ENCODE results near the gene SUSD6.

Gene SUSD6

DNA sequence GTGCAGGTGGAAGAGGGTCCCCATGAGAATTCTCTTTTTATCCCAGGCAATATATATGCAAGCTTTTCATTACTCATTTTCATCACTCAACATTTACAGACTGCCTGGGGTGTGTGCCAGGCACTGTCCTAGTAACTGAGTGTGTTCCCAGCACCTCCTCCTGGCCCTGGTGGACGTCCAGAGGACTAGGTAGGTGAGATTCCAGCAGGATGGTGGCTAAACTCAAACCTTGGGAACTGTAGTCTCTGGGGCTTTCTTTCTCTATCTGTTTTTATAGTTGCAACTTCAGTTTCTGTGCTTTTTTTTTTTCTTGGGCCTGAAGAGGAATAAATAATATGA lies 63.8 kb downstream of the SUSD6 start:
- DNase-seq: no peak

DNA sequence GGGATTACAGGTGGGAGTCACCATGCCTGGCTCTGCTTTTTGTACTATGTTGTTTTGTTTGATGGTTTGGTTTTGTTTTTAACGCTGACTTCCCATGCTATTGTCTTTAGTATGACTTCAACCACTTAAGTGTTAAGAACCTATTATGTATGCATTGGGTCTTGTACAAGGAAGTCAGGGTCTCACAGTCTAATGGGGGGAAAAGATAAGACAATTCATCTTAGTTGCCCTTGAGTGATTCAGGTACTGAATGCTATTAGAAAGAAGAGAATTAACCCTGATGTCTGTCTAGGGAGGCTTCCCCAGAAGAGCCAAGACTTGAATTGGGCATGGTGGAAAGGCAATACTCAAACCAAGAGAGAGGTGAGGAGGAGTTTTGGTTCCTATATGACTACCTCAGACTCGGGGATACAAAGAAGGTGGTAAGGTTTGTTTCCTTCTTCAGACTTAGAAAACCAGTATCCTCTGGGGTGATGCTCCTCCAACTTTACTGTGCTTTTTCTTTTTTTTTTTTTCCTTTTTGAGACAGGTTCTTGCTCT lies 64.6 kb downstream of the SUSD6 start:
- no peak for DNase-seq

DNA sequence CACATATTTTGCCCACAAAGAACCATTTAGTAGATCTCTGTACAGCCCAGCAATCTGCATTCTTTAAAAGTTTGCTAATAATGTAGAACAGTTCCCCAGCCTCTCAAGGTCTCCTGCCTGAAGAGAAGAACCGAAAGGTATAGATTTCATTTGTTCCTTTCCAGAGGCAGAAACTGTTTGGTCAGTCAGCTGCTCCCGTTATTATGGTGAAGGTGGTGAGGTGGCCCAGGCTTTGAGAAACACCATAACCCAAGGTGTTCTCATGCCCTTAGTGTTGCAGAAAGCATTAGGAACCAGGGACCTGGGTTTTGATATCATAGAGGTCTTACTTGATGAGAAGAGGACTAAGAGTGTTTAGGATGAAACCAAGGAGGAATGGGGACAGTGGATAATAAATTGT lies 65.3 kb downstream of the SUSD6 start:
- no peak for DNase-seq

DNA sequence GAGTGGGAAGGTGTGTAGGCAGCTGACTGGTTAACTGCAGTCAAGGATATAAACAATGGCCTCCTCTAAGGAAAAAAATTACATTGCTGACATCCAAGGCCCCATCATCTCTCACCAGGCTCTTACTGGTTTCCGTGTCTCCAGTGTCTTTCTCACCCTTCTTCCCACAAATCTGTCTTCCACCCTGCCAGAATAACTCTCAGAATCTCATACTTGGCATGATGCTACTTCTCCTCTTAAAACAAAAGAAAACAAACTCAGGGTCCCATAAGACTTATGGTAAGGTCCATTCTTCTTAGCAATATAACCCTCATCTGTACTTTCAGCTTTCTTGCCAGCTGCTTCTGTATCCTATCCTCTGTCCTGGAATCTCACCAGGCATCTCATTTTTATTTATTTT lies 68.9 kb downstream of the SUSD6 start:
- DNase-seq: no peak

DNA sequence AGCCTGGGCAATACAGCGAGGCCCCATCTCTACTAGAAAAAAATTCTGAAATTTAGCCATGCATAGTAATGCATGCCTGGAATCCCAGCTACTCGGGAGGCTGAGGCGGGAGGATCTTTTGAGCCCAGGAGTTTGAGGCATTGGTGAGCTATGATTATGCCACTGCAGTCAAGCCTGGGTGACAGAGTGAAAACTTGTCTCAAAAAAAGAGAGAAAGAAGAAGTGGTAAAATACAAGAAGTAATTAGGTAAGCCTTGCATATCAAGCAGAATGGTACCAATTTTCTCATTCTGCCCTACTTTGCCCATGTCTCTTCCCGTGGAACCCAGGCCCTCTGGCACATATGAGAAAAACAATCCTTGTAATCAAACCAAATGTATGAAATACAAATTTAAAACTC lies 70.7 kb downstream of the SUSD6 start:
- DNase-seq: no peak

DNA sequence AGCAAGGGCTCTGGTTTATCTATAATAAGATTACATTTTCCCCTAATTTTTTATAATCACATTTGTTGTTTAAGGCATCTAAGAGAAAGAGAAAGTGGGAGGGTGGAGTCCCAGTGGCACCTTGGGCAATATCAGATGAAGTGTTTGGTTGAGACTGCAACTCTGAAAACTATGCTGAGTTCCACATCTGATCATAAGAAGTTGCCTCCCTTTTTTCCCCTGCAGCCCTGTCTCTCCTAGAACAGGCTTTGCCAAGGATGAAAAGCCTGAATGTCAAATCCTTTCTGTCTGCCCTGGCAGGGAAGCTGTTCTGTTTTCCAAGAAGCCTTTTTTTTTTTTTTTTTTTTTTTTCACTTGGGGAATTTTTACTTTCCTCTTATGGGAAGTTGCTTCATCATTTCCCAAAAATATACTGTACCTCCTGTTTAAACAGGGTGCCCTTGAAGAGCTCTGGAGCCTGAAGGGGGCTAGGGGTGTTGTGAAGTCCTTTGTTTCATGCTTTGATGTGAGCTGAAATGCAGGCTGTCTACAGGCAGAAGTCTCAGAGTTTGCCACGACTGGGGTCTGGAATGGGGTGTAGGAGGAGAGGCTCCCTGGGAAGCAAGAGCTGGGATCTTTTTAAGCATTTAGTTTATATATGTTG lies 71.3 kb downstream of the SUSD6 start:
- no peak for DNase-seq

DNA sequence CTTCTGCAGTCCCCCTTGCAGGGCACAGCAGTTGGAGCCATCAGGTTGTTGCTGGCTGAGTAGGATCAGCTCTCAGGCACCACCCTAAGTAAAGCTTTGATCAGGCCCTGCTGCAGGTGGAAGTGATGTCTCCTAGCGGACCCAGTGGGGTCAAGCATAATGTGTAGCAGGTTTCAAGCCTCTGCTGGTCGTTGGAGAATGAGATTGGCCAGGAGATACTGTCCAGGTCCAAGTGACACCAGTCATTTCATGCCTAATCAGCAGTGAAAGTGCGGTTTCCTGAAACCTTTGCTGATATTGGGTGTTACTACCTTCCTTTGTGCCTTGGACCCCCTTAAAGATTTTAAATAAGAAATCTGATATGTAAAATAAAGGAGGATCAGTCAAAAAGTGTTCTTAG lies 72.6 kb downstream of the SUSD6 start:
- no peak for DNase-seq

DNA sequence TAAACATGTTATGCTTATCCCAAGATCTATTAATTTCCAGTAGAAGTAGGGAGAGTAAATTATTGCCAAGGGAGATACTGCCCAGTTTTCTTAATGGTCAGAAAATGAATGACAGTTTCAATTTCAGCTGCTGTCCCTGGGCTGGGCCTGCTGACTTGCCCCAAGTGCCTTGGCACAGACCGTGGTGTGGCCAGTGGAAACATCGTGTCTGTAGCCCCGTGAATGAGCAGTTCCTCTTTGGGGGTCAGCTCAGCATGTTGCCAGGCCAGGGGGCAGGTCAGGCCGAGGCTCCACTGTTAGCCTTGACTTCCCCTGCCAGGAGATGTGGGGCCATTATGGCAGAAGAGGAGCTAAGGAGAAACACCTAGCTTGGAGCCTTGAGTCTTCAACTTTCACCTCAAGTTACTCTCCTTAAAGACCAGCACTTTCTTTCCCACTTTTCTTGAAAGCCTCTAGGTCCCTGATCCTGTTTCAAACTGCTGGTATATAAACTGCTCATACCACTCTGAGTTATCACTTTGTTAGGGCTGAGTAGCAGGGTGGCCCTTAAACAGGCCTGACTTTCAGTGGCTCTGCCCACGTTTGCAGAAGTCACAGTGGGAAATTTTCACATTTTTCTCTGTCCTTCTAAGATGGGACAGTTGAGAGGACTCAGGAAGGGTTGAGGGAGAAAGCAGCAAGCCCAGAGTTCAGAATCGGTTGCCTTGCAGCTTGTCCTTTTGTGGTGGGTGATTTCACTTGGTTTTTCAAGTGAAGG lies 73.2 kb downstream of the SUSD6 start:
- no peak for DNase-seq

DNA sequence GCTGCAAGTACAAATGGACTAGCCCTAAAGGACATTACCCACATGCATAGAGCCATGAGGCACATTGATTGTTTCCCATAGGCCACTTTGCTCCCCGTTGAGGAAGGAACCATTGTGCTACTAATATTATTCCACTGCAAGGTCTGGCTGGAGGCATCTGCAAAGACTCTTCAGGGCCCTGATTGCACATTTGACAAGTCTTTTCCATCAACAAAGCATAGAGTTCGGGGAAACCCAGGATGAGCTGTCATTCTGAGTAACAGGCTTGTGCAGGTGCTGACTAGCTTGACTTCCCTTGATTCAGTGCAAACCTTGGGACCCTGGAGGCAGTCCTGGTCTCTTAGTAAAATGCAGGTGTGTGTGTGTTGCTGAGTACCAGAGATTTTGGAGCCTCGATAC lies 73.8 kb downstream of the SUSD6 start:
- DNase-seq: peak; percentile 62

DNA sequence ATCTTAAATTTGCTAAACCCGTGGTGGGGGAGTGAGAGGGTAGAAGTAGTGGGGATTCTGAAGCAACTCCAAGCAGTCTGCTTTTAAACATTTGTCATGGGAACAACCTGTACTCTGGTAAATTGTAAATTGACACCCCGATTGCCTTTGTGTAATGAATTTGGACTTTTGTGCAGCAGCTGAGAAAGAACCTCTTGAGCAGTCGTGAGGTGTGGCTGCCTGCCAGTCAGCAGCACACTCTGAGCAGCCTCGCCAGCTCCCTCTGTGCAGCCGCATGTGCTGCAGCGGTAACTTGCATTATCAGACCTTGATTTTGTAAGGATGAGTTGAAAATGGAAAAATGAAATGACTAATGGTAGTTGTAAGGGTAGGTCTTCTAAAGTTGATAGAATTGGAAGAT lies 74.3 kb downstream of the SUSD6 start:
- DNase-seq: no peak

DNA sequence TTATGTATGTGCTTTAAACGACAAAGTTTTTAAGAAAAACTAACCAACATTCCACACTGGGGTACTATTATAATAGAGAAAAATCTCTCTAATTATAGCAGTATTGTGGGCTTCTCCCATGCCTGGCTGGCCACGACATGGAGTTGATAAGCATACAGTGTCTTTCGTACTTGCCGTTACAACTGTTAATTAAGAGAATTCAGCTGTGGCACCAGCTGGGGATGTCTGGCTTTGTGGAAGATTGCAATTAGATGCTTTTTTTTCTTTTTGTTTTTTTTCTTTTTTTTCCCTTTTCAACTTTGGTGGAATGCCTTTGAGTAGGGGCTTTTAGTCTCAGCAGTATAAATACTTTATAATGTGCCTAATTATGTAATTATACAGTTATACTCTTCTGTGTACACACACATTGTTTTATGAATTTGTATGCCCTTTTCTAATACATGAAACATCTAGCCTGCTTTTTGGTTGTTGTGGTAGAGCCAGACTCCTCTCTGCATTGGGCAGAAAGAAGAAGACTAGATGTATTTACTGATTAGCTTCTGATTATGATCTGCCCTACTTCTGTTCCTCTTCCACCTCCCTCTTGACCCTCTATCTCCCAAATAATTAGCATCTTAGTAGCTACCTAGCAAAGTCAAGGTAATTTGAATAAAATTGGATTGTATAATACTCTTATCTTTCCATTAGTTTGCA lies 76.4 kb downstream of the SUSD6 start:
- DNase-seq: no peak

DNA sequence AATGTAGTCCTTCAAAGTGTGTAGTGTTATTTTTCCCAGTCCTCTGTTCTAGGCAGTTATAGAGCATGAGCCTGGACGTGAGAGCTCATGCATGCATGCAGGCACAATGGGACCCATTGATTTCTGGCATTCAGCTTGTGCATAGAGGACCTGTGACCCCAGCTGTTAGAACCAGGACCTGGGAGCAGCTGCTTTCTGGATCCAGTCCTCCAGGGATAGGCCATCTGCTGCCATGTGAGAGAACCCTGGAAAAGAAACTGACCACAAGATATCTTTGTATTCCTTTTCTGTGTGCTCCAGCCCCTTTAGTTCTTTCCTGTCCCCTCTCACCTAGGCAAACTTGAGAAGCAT lies 76.9 kb downstream of the SUSD6 start:
- no peak for DNase-seq

DNA sequence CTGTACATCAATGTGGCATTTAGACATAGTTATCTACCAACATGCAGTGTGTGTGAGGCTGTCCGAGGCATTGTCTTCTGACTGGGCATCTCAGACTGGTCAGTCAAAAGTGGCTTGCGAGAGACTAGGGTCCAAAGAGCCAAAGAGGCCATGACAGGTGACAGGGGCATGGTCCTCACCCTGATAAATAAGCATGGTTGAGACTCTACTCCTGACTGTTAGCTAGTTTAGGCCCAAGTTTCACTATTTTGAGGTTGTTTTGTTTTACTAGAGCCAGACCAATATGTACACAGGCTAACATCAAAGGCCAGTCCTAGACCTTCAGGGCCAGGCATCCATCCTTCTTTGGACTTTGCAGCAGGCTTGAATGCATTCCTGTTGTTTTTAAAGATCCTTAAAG lies 78.6 kb downstream of the SUSD6 start:
- DNase-seq: no peak

DNA sequence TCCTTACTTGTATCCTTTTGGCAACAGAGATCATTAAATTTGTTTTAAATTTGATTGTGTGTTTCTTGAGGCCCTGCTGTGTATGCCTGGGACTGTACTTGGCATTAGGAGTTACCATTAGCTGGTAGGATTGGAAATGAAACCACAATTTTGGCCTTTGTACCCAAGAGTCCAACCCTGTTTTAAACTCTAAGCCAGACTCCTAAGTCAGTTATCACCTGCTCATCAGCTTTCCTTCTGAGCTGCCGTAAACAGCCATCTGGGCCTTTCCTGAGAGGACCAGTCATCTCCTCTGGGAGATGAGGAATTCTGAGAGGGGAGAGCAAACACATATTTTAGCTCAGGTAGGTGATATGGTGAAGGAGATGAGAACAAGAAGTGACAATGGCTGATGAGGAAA lies 81.2 kb downstream of the SUSD6 start:
- no peak for DNase-seq

DNA sequence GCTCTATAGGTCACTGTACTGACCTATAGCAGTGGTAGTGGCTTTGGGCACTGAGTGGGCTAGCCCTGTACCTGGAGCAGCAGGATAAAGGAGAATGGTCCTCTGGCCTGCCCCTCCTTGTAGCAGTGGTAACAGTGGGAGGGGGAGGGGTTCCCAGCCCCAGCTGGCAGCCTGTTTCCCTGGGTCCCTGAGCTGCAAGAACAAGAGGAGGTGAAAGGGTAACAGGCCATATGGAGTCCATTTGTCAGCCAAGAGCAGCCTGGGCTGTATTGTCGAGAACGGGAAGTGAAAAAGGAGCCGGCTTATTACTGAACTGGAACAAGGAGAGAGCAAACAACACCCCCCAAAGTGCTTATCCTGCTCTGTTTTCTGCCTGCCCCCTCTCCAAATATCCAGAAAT lies 81.7 kb downstream of the SUSD6 start:
- DNase-seq: no peak

DNA sequence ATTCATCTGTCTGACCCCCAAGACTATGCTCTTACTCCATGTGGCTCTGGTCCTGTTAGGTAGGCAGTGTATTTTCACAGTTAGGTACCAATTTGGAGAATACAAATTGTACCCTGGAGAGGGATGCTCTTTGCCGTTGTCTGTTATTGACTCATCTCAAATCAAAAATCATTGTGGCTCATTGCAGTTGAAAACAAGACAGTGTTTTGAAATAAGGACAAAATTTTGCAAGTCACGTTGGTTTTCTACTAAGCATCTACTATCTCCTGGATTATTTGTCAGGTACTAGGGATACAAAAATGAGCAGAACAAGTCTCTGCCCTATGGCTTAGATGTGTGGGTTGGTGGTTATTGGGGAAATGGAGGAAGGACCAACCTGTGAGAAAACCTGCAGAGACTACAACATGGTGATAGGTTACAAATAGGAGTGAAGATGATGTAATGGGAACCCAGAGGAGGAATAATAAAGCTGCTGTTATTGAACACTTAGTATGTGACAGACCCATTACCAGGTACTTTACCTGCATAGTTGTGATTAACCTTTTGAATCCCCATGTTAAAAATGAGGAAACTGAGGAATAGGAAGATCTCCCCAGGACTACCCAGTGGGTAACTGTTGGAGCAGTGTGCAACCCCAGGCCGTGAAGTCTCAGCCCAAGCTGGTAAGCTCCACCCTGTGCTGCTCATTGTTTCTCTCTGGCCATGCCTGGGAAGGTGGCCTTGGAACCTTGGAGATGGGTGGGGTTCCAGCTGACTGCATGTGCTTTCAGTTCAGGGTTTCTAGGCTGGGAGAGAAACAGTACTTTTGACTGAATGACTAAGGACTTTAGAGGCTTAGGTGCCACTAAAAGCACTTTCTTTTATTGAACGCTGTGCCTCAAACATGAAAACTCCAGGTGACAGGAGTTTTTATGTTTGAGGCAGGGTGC lies 82.7 kb downstream of the SUSD6 start:
- no peak for DNase-seq

DNA sequence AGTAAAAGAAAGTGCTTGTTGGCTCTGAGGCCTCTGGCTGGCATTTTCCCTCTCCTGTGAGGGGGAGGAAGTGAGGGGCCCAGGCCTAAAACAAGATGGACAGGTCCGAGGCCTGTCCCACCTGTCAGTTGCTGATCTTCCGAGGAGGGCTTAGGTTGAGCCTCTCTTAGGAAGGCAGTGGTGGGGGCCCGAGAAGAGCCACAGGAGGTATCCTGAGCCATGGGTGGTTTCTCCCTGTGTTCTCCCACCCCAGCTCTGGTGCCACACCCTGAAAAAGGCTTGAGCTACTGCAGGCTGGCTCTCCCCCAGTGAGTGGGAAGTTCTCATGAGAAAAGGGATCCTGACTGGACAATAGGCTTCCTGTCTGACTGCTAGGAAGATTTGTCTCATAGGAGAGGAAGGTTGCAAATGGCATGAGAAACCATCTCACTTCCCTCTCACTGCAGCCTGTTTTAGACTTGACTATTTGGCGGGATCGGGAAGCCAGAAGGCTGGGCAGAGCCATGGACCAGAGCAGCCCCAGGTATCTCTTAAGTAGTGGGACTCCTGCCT lies 83.4 kb downstream of the SUSD6 start:
- no peak for DNase-seq

DNA sequence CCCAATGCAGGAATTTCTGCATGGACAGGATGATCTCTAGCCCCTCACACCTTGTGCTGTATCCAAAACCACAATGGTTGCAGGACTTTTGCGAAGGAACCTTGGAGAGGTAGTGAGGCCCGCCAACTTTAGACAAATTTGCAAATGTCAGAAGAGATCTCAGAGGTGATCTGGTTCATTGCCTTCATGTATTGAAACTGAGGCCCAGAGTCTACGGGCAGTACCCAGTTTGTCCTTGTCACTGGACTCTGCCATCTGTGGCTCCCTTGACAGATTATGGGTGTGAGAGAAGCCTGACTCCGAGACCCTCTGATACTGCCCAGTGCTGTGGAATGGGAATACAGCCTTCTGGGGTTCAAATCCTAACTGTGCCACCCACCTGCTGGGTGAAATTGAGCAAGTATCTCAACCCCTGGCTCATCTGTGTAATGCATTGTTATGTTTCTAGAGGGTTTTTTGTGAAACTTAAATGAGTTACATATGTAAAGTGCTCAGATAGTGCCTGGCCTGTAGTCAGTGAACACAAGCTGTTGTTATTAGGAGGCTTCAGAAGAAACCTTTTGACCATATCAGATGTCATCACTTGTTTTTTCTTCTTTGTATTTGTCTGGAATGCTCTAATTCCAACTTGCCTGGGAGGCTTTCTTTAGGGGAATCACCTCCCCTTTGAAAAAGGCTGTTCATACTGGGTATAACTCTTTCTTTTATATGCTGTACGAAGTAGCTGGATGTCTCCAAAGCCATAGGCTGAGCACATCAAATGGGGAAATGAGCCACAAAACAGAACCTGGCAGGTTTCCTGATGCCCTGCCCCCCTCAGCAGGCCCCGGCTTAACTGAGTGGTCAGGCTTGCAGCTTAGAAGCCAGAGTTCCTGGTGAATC lies 84.2 kb downstream of the SUSD6 start:
- no peak for DNase-seq

DNA sequence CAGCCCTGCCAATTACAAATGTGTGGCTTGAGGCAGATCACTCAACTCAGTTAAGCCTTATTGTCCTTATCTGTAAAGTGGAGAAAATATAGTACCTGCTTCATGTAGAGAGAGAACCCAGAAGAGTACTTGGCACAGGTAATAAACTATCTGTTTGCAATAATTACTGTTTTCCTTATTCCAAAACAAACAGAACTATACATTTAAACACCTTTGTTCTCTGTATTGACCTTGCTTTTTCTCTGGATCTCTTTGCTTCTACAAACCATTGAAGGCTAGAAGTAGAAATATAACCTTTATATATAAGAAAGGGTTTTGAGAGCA lies 84.8 kb downstream of the SUSD6 start:
- no peak for DNase-seq

DNA sequence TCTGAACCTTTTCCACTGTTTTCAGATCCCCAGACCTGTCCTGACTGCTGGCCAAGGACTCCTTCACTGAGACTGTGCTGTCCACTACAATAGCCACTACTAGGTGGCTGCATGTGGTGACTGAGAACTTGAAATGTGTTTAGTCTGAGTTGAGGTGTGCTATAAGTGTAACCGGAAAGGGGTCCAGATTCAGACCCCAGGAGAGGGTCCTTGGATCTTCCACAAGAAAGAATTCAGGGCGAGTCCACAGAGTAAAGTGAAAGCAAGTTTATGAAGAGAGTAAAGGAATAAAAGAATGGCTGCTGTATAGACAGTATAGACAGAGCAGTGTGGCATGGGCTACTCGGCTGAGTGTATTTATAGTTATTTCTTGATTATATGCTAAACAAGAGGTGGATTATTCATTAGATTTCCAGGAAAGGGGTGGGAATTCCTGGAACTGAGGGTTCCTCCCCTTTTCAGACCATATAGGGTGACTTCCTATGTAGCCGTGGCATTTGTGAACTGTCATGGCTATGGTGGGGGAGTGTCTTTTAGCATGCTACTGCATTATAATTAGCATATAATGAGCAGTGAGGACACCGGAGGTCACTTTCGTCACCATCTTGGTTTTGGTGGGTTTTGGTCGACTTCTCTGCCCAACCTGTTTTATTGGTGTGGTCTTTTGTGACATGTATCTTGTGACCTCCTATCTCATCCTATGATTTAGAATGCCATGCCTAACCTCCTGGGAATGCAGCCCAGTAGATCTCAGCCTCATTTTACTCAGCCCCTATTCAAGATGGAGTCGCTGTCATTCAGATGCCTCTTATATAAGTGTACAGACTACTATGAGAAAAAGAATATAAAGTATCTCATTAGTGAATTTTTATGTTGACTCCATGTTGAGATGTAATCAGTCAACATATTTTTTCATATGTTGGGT lies 85.5 kb downstream of the SUSD6 start:
- no peak for DNase-seq

DNA sequence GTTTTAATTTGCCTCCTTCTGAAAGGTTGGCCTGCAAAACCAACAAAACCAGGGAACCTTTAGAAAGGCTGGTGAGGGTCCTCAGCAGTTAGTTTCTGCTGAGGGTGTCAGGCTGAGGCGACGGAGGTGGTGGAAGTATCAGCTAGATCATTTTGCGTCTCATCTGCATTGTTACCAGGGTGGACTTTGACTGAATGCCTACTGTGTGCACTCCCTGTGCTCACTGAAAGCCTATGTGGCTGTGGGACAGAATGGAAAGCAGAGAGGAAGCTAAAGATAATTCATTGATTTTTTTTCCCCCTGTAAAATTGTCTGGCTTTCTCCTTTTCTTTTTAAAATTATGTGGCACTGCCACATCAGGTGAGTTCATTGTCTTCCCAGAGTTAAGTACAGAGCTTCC lies 87.2 kb downstream of the SUSD6 start:
- no peak for DNase-seq
